Breast epithelium (tissue), 4 donors: Measurements from ENCODE around the gene ELOVL6. TPM values are rescaled to one million over a fixed set of nuclear protein-coding genes. Genes with fewer than 3 reads are reported as not detected.
A peak's percentile ranks its signal among the peaks of the same experiment; 100 is the strongest.

Source experiments
- DNase-seq, 2 donors: peaks; one replicate each; pipeline ENCODE4 v3.0.0-alpha.2; 2019; ENCODE audit warnings: low spot score in 2 of 2
- H3K27ac ChIP-seq, 2 donors: fragments of 200-600 bp; sonication (generic) in 1 of 2; one replicate each; pipeline ENCODE4 v1.5.1; 2016 to 2019; ENCODE audit warnings: mild to moderate bottlenecking in 1 of 2
- H3K27me3 ChIP-seq, 2 donors: fragments of 200-600 bp; sonication (generic) in 1 of 2; one replicate each; pipeline versions ENCODE4 v1.5.1 to v1.6.0; 2017 to 2019; ENCODE audit warnings: control low read depth in 1 of 2, mild to moderate bottlenecking in 1 of 2
- H3K36me3 ChIP-seq: fragments of 200-600 bp; one replicate; pipeline ENCODE4 v1.5.1; 2019
- H3K4me1 ChIP-seq, 2 donors: fragments of 200-600 bp; sonication (generic); one replicate each; pipeline ENCODE4 v1.5.1; 2016 to 2019; ENCODE audit warnings: control low read depth in 1 of 2
- H3K4me3 ChIP-seq, 3 donors: fragments of 200-600 bp; sonication (generic); 1 replicate in 2 of 3; 2 replicates in 1 of 3; pipeline ENCODE4 v1.5.1; 2016 to 2019; ENCODE audit warnings: mild to moderate bottlenecking in 3 of 3, moderate library complexity in 2 of 3
- H3K9me3 ChIP-seq, 2 donors: fragments of 200-600 bp; sonication (generic) in 1 of 2; one replicate each; pipeline ENCODE4 v1.5.1; 2016 to 2019; ENCODE audit warnings: control low read depth in 1 of 2
- CTCF ChIP-seq, 3 donors: fragments of 450-650 bp; IDR thresholded peaks; one replicate each; pipeline ENCODE4 v1.5.1; 2016 to 2017; ENCODE audit warnings: antibody characterized with exemption in 3 of 3, mild to moderate bottlenecking in 3 of 3, moderate library complexity in 3 of 3
- POLR2A ChIP-seq: fragments of 450-650 bp; IDR thresholded peaks from one replicate; pipeline ENCODE4 v1.6.1; 2016; ENCODE audit warnings: antibody characterized with exemption, mild to moderate bottlenecking, moderate library complexity
- POLR2AphosphoS5 ChIP-seq, 3 donors: sonication (generic); formaldehyde crosslinking; IDR thresholded peaks; one replicate each; pipeline ENCODE4 v1.6.1; 2017; ENCODE audit warnings: antibody characterized with exemption in 3 of 3
- intact Hi-C: fragments of 100-400 bp; cut with DNase I; formaldehyde crosslinking; loops from one replicate; pipeline ENCODE4 v1.15.1; 2023; ENCODE audit warnings: low total_unique reads
- total RNA-seq, 3 donors: library from RNA; depleted of rRNA; stranded (reverse); fragments of >200 nt; gene quantifications; one replicate each; pipeline ENCODE4 v1.1.0, GENCODE V29; 2016

The ELOVL6 gene
- total RNA-seq, 3 donors from 2014 or later = 2.2 to 5.6 (median 4.1) TPM

GRCh38 chr4:110005461-110006056, 192.9 kb downstream of the ELOVL6 start:
- no peaks in the 10 kb centered on the region for H3K27me3 ChIP-seq
- no peak overlapping the region for H3K4me3 ChIP-seq
- no peaks in the 10 kb centered on the region for H3K36me3 ChIP-seq
- no peak overlapping the region for H3K27ac ChIP-seq
- TF ChIP-seq POLR2AphosphoS5 (IDR thresholded peaks at IDR 0.05) (no peak), CTCF (IDR thresholded peaks at IDR 0.05) (peak in 2 of 3 donors; percentile 45 to 61)
- no peaks in the 10 kb centered on the region for H3K4me1 ChIP-seq
- no peaks in the 10 kb centered on the region for H3K9me3 ChIP-seq
- intact Hi-C loops = no loop called here
- DNase-seq = no peak

- intact Hi-C loops = no loop called here
- no peak for TF ChIP-seq CTCF (IDR thresholded peaks at IDR 0.05)
- no peak for TF ChIP-seq POLR2A
- TF ChIP-seq POLR2AphosphoS5 (IDR thresholded peaks at IDR 0.05) = no peak
- no peak overlapping the region for H3K4me3 ChIP-seq
- H3K4me1 ChIP-seq = no peaks in the 10 kb centered on the region
- H3K36me3 ChIP-seq = no peaks in the 10 kb centered on the region
- DNase-seq = no peak
- H3K9me3 ChIP-seq = no peaks in the 10 kb centered on the region
- H3K27ac ChIP-seq = no peak overlapping the region
- H3K27me3 ChIP-seq = no peaks in the 10 kb centered on the region
Observed at GRCh38 chr4:110004556-110004955, 193.9 kb downstream of the ELOVL6 start.

GRCh38 chr4:110003401-110004187, 194.8 kb downstream of the ELOVL6 start:
- intact Hi-C loops = no loop called here
- no peak overlapping the region for H3K4me3 ChIP-seq
- no peaks in the 10 kb centered on the region for H3K9me3 ChIP-seq
- H3K36me3 ChIP-seq = no peaks in the 10 kb centered on the region
- H3K27me3 ChIP-seq = no peaks in the 10 kb centered on the region
- TF ChIP-seq CTCF (IDR thresholded peaks at IDR 0.05) (no peak), POLR2AphosphoS5 (IDR thresholded peaks at IDR 0.05) (no peak), POLR2A (no peak)
- no peak for DNase-seq
- no peak overlapping the region for H3K27ac ChIP-seq
- H3K4me1 ChIP-seq = no peaks in the 10 kb centered on the region

GRCh38 chr4:110002326-110002725, 196.1 kb downstream of the ELOVL6 start:
- intact Hi-C loops = no loop called here
- Histone ChIP-seq H3K36me3 (no peaks in the 10 kb centered on the region), H3K4me1 (no peaks in the 10 kb centered on the region), H3K27ac (no peak overlapping the region), H3K4me3 (no peak overlapping the region), H3K27me3 (no peaks in the 10 kb centered on the region), H3K9me3 (no peaks in the 10 kb centered on the region)
- TF ChIP-seq POLR2AphosphoS5 (IDR thresholded peaks at IDR 0.05) (no peak), POLR2A (no peak), CTCF (IDR thresholded peaks at IDR 0.05) (no peak)
- DNase-seq = no peak

DNA sequence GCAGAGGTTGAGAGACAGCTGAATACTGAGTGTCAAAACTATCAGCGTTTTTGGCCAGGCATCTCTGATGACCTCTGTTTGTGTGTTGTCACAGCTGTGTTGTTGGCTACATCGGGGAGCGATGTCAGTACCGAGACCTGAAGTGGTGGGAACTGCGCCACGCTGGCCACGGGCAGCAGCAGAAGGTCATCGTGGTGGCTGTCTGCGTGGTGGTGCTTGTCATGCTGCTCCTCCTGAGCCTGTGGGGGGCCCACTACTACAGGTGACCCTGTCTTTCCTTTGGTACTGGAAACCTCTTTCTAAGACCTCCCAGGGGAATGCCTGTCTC, 198.9 kb downstream of the ELOVL6 start:
- no peak for TF ChIP-seq POLR2AphosphoS5 (IDR thresholded peaks at IDR 0.05)
- TF ChIP-seq POLR2A = no peak
- TF ChIP-seq CTCF (IDR thresholded peaks at IDR 0.05) = no peak
- Histone ChIP-seq H3K4me3 (no peak overlapping the region), H3K36me3 (no peaks in the 10 kb centered on the region), H3K27ac (no peak overlapping the region), H3K27me3 (no peaks in the 10 kb centered on the region), H3K9me3 (no peaks in the 10 kb centered on the region), H3K4me1 (no peaks in the 10 kb centered on the region)
- intact Hi-C loops = no loop called here
- DNase-seq = no peak
